H1 (cell line): ENCODE measurements around the gene MPND. TPM values are rescaled to one million over a fixed set of nuclear protein-coding genes. Genes with fewer than 3 reads are reported as not detected.

ENCODE experiments used
- CTCF ChIA-PET: fragments of 300-600 bp; sonication (Branson Sonifier 250); formaldehyde crosslinking; loops from one replicate; lab custom pipeline; 2021; ENCODE audit not compliant: partially characterized antibody; lab: Charles Lee
- POLR2A ChIA-PET: fragments of 300-600 bp; sonication (Branson Sonifier 250); formaldehyde crosslinking; loops from one replicate; lab custom pipeline; 2021; ENCODE audit warnings: inconsistent platforms; ENCODE audit not compliant: partially characterized antibody; lab: Charles Lee
- DNase-seq, 2 experiments: peaks; one replicate each; pipeline versions ENCODE4 v3.0.0 to v3.0.0-alpha.2; 2010 to 2022; ENCODE audit warnings: low spot score in 2 of 2, low read depth in 1 of 2, mixed read lengths in 1 of 2
- FAIRE-seq: peaks from 2 replicates; lab custom pipeline; 2011; peaks lifted over from hg19 to GRCh38; lab: Jason Lieb, UNC
- H2AFZ ChIP-seq: 2 replicates; pipeline ENCODE4 v1.8.1; 2012; ENCODE audit warnings: low read length, inconsistent platforms
- H2AK5ac ChIP-seq: 2 replicates; pipeline ENCODE4 v1.6.1; 2013; ENCODE audit warnings: low read depth, low read length
- H2BK120ac ChIP-seq: replicated peaks from 2 replicates; pipeline ENCODE3; 2013; ENCODE audit warnings: low read depth, low read length, inconsistent platforms
- H2BK12ac ChIP-seq: 2 replicates; pipeline ENCODE4 v1.6.1; 2013; ENCODE audit warnings: low read depth, low read length
- H2BK15ac ChIP-seq: 2 replicates; pipeline ENCODE4 v1.6.1; 2013; ENCODE audit warnings: low read length
- H2BK20ac ChIP-seq: 2 replicates; pipeline ENCODE4 v1.6.1; 2013; ENCODE audit warnings: low read length
- H2BK5ac ChIP-seq: 2 replicates; pipeline ENCODE4 v1.6.1; 2013; ENCODE audit warnings: low read depth, low read length
- H3K14ac ChIP-seq: 2 replicates; pipeline ENCODE4 v1.6.1; 2013; ENCODE audit warnings: inconsistent platforms; ENCODE audit not compliant: insufficient read length
- H3K18ac ChIP-seq: 2 replicates; pipeline ENCODE4 v1.6.1; 2013; ENCODE audit warnings: low read length; ENCODE audit errors: extremely low read depth
- H3K23ac ChIP-seq: 2 replicates; pipeline ENCODE4 v1.6.1; 2013; ENCODE audit warnings: inconsistent platforms; ENCODE audit not compliant: insufficient read length
- H3K23me2 ChIP-seq: 2 replicates; pipeline ENCODE4 v1.6.1; 2013; ENCODE audit warnings: low read depth, low read length
- H3K27ac ChIP-seq: 2 replicates; pipeline ENCODE4 v1.6.1; 2011; ENCODE audit warnings: low read depth, low read length, inconsistent platforms
- H3K27me3 ChIP-seq, 4 experiments: replicated peaks in 1 of 4; 1 replicate in 1 of 4; 2 replicates in 3 of 4; pipeline versions ENCODE4 v1.6.1 to v1.8.1; 2011 to 2013; ENCODE audit warnings: low read length in 3 of 4, mild to moderate bottlenecking in 3 of 4, inconsistent platforms in 2 of 4, mixed read lengths in 2 of 4, moderate library complexity in 1 of 4; ENCODE audit not compliant: control insufficient read depth in 3 of 4, insufficient read depth in 3 of 4; ENCODE audit errors: extremely low read depth in 1 of 4
- H3K36me3 ChIP-seq, 4 experiments: 2 replicates each; pipeline versions ENCODE4 v1.6.1 to v1.8.1; 2011 to 2013; ENCODE audit warnings: mild to moderate bottlenecking in 4 of 4, low read length in 3 of 4, moderate library complexity in 2 of 4, control low read depth in 1 of 4, inconsistent platforms in 1 of 4; ENCODE audit not compliant: insufficient read depth in 4 of 4, control insufficient read depth in 2 of 4
- H3K4ac ChIP-seq: replicated peaks from 2 replicates; pipeline ENCODE3; 2013; ENCODE audit warnings: low read length, low read depth, mixed read lengths, inconsistent platforms; ENCODE audit not compliant: insufficient read length
- H3K4me1 ChIP-seq, 4 experiments: replicated peaks in 1 of 4; 1 replicate in 1 of 4; 2 replicates in 3 of 4; pipeline versions ENCODE4 v1.6.1 to v1.8.1; 2011 to 2013; ENCODE audit warnings: low read length in 3 of 4, inconsistent platforms in 2 of 4, mixed read lengths in 1 of 4; ENCODE audit not compliant: insufficient read depth in 4 of 4, control insufficient read depth in 3 of 4
- H3K4me2 ChIP-seq, 2 experiments: 2 replicates each; pipeline versions ENCODE4 v1.6.1 to v1.8.1; 2011 to 2013; ENCODE audit warnings: low read depth in 2 of 2, low read length in 2 of 2, control low read depth in 1 of 2, inconsistent platforms in 1 of 2, mild to moderate bottlenecking in 1 of 2; ENCODE audit not compliant: insufficient read depth in 1 of 2
- H3K4me3 ChIP-seq, 4 experiments: fragments of 200-600, 300-600 bp in 1 of 4; sonication (generic), shearing (Covaris generic), sonication (Bioruptor Twin) in 1 of 4; 2 replicates each; pipeline versions ENCODE4 v1.5.1 to v1.8.1; 2011 to 2016; ENCODE audit warnings: low read length in 4 of 4, low read depth in 3 of 4, control low read depth in 2 of 4, inconsistent platforms in 2 of 4, mild to moderate bottlenecking in 2 of 4, mixed read lengths in 1 of 4, moderate library complexity in 1 of 4; ENCODE audit not compliant: insufficient read depth in 2 of 4; ENCODE audit errors: extremely low read depth in 1 of 4
- H3K56ac ChIP-seq: replicated peaks from 2 replicates; pipeline ENCODE3; 2013; ENCODE audit warnings: low read depth, mild to moderate bottlenecking, mixed read lengths, low read length, inconsistent platforms; ENCODE audit not compliant: insufficient read length
- H3K79me1 ChIP-seq: 2 replicates; pipeline ENCODE4 v1.6.1; 2013; ENCODE audit warnings: low read depth, low read length, control low read depth
- H3K79me2 ChIP-seq, 2 experiments: 2 replicates each; pipeline versions ENCODE4 v1.6.1 to v1.8.1; 2012 to 2013; ENCODE audit warnings: low read length in 2 of 2, mild to moderate bottlenecking in 2 of 2, inconsistent platforms in 1 of 2; ENCODE audit not compliant: insufficient read depth in 2 of 2, control insufficient read depth in 1 of 2
- H3K9ac ChIP-seq, 4 experiments: replicated peaks in 1 of 4; 1 replicate in 1 of 4; 2 replicates in 3 of 4; pipeline versions ENCODE4 v1.6.1 to v1.8.1; 2011 to 2013; ENCODE audit warnings: low read depth in 3 of 4, low read length in 3 of 4, control low read depth in 2 of 4, mild to moderate bottlenecking in 2 of 4, moderate library complexity in 2 of 4, inconsistent platforms in 1 of 4; ENCODE audit errors: extremely low read depth in 1 of 4
- H3K9me3 ChIP-seq, 2 experiments: 2 replicates each; pipeline versions ENCODE4 v1.6.1 to v1.8.1; 2012 to 2013; ENCODE audit warnings: mild to moderate bottlenecking in 2 of 2, moderate library complexity in 2 of 2, control low read depth in 1 of 2, inconsistent platforms in 1 of 2, low read depth in 1 of 2, low read length in 1 of 2, mixed read lengths in 1 of 2; ENCODE audit not compliant: insufficient read depth in 2 of 2
- H4K20me1 ChIP-seq, 2 experiments: replicated peaks in 1 of 2; 2 replicates each; pipeline versions ENCODE3 to v1.8.1; 2011 to 2013; ENCODE audit warnings: inconsistent platforms in 2 of 2, low read length in 2 of 2, mild to moderate bottlenecking in 1 of 2; ENCODE audit not compliant: insufficient read depth in 2 of 2, control insufficient read depth in 1 of 2
- H4K5ac ChIP-seq: 2 replicates; pipeline ENCODE4 v1.6.1; 2013; ENCODE audit warnings: low read length, low read depth, mixed read lengths, inconsistent platforms; ENCODE audit not compliant: insufficient read length
- H4K8ac ChIP-seq: 2 replicates; pipeline ENCODE4 v1.8.0; 2013; ENCODE audit warnings: mild to moderate bottlenecking, moderate library complexity, low read length, inconsistent platforms; ENCODE audit not compliant: insufficient read depth; ENCODE audit errors: extremely low read depth
- H4K91ac ChIP-seq: replicated peaks from 2 replicates; pipeline ENCODE3; 2013; ENCODE audit warnings: low read length, mixed read lengths, inconsistent platforms; ENCODE audit not compliant: insufficient read length
- BACH1 ChIP-seq: IDR thresholded peaks from 2 replicates; pipeline ENCODE4 v1.6.1; 2012; ENCODE audit warnings: low read length, improper control_type of control experiment
- CHD1 ChIP-seq: IDR thresholded peaks from 2 replicates; pipeline ENCODE4 v1.6.1; 2012; ENCODE audit warnings: low read depth, low read length, improper control_type of control experiment
- NRF1 ChIP-seq: IDR thresholded peaks from 2 replicates; pipeline ENCODE4 v1.6.1; 2011; ENCODE audit warnings: mild to moderate bottlenecking, low read depth, low read length, improper control_type of control experiment
- POLR2A ChIP-seq, 2 experiments: IDR thresholded peaks; 1 replicate in 1 of 2; 2 replicates in 1 of 2; pipeline ENCODE4 v1.6.1; 2011; ENCODE audit warnings: low read depth in 2 of 2, low read length in 2 of 2, mild to moderate bottlenecking in 2 of 2; ENCODE audit errors: control extremely low read depth in 1 of 2
- POLR2AphosphoS5 ChIP-seq: IDR thresholded peaks from 2 replicates; pipeline ENCODE4 v1.6.1; 2011; ENCODE audit warnings: low read depth, low read length
- RXRA ChIP-seq: IDR thresholded peaks from 2 replicates; pipeline ENCODE4 v1.6.1; 2011; ENCODE audit warnings: low read depth, mild to moderate bottlenecking, low read length, moderate library complexity; ENCODE audit not compliant: insufficient read depth
- SAP30 ChIP-seq: fragments of 300-600 bp; sonication (generic); IDR thresholded peaks from 2 replicates; pipeline ENCODE4 v1.7.1; 2012; ENCODE audit warnings: low read length, moderate library complexity, mild to moderate bottlenecking, inconsistent platforms; ENCODE audit not compliant: insufficient read depth, insufficient replicate concordance
- TAF1 ChIP-seq: IDR thresholded peaks from 2 replicates; pipeline ENCODE4 v1.6.1; 2011; ENCODE audit warnings: mild to moderate bottlenecking, low read depth, low read length
- TAF7 ChIP-seq: optimal IDR thresholded peaks from 2 replicates; pipeline ENCODE3; 2011; ENCODE audit warnings: low read depth, mild to moderate bottlenecking, inconsistent platforms, low read length, moderate library complexity, borderline replicate concordance
- TCF12 ChIP-seq: IDR thresholded peaks from 2 replicates; pipeline ENCODE4 v1.6.1; 2011; ENCODE audit warnings: low read depth, mild to moderate bottlenecking, low read length
- YY1 ChIP-seq: IDR thresholded peaks from 2 replicates; pipeline ENCODE4 v1.6.1; 2011; ENCODE audit warnings: low read depth, mild to moderate bottlenecking, low read length
- WGBS, 2 experiments: shearing (Covaris generic) in 1 of 2; methylation state at CpG; one replicate each; pipeline versions ENCODE4 v1.1.6 to v1.1.7; 2013 to 2015; ENCODE audit warnings: low lambda C conversion rate in 2 of 2, mixed read lengths in 2 of 2, inconsistent platforms in 1 of 2, low coverage in 1 of 2, missing lambda C conversion rate in 1 of 2; ENCODE audit not compliant: insufficient replicate concordance in 2 of 2, insufficient coverage in 1 of 2, insufficient read length in 1 of 2; ENCODE audit errors: extremely low coverage in 1 of 2, missing lambda C conversion rate in 1 of 2; 5-methylcytosine and 5-hydroxymethylcytosine counted together
- polyA plus RNA-seq, 7 experiments: library from polyadenylated mRNA; depleted of rRNA in 3 of 7; stranded (reverse) in 5 of 7; unstranded in 2 of 7; fragments of >200 nt in 5 of 7; fragments of 200-250 nt in 2 of 7; gene quantifications; 1 replicate in 5 of 7; 2 replicates in 1 of 7; 4 replicates in 1 of 7; pipeline versions ENCODE4 v1.2.1 to v1.2.3, GENCODE V29; 2011 to 2013; ENCODE audit warnings: missing spikeins in 2 of 7, mixed read lengths in 2 of 7
- total RNA-seq: library from RNA; stranded (reverse); fragmentation: NEBNext Ultra II Directional; extraction: Animal tissue kit (Norgen Biotek cat#: 25700); gene quantifications from 2 replicates; pipeline ENCODE4 v1.2.1, GENCODE V29; 2021
- TF ChIP-seq, protein P1 (sequence below), 3 experiments: IDR thresholded peaks; 1 replicate in 2 of 3; 2 replicates in 1 of 3; pipeline versions ENCODE4 v1.5.1 to v1.6.1; 2011; ENCODE audit warnings: low read length in 3 of 3, mild to moderate bottlenecking in 3 of 3, inconsistent platforms in 2 of 3, low read depth in 1 of 3, moderate library complexity in 1 of 3; ENCODE audit not compliant: insufficient read depth in 1 of 3; ENCODE audit errors: control extremely low read depth in 1 of 3

The MPND gene
- total and polyA plus RNA-seq, 2 of the 8 experiments (the other 6 are each of a cell fraction or from before 2014, with no cell fraction given): 22.9 to 27.7 TPM

DNA sequence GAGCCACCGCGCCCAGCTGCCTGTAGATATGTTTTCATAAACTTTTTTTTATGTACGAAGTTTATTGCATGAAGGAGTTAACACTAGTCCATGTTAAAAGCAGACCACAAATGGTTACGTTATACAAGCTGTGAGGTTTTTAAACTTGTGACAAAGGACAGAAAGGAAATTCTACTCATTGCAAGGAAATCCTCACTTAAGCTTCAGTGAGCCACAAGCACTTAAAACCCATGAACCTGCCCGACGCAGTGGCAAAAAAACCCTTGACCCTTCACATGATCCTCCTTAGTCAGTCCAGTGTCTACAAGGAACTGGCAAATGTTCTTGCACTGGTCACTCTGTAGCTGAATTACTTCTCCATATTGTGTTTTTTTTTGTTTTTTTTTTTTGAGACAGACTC, 4.2 kb downstream of the MPND start:
- Histone ChIP-seq H2BK5ac (no peak overlapping the region), H3K27me3 (no peaks in the 10 kb centered on the region), H3K9me3 (no peaks in the 10 kb centered on the region), H4K5ac (no peak overlapping the region), H3K36me3 (peaks cover 0 to 16% (median 5%) of the 10 kb centered on the region in 4 experiments; a peak in 5 of 8 replicates), H2AFZ (no peak overlapping the region), H2BK120ac (no peak overlapping the region), H3K18ac (no peak overlapping the region), H3K23me2 (peaks cover 5% of the 10 kb centered on the region; the same call in 1 of the 2 replicates), H4K20me1 (peaks cover 0 to 10% of the 10 kb centered on the region in 2 experiments), H3K4me2 (no peak overlapping the region), H2AK5ac (no peak overlapping the region), H3K4me1 (peaks cover 0 to 8% (median 4%) of the 10 kb centered on the region in 4 experiments; a peak in 5 of 7 replicates), H2BK20ac (no peak overlapping the region), H3K9ac (no peak overlapping the region), H3K14ac (no peak overlapping the region), H2BK12ac (no peak overlapping the region), H3K79me1 (no peaks in the 10 kb centered on the region), H3K4me3 (no peak overlapping the region), H3K23ac (no peak overlapping the region), H2BK15ac (no peak overlapping the region), H3K79me2 (peaks cover 0 to 5% of the 10 kb centered on the region in 2 experiments; a peak in 1 of 4 replicates), H3K27ac (no peak overlapping the region), H3K56ac (no peak overlapping the region), H4K91ac (no peak overlapping the region), H3K4ac (no peak overlapping the region), H4K8ac (no peak overlapping the region)
- DNase-seq (no peak), FAIRE-seq (no peak)
- CTCF ChIA-PET: interaction anchor here (0.8 to 20.4 kb wide), 4 partner anchors 10 to 76 kb away, joined by 3 to 311 read pairs (median 3); partner anchors contain the start of gene SHD
- POLR2A ChIA-PET: interaction anchor here (0.7 to 0.8 kb wide), 3 partner anchors 41 to 174 kb away, joined by 3 to 4 read pairs (median 3); no protein-coding TSS in a partner anchor
- 86% methylated on average over 6 of the region's 6 CpGs; no CpG with 5 or more reads in 1 of the 2 experiments for WGBS, 2 experiments
- TF ChIP-seq TAF7 (no peak), TAF1 (no peak), POLR2AphosphoS5 (no peak), SAP30 (no peak), YY1 (no peak), NRF1 (no peak), RXRA (no peak), TCF12 (no peak), BACH1 (no peak), CHD1 (no peak), POLR2A (IDR thresholded peaks at IDR 0.05; ENCODE audit: control extremely low read depth in 1 of 2, low read depth in 2 of 2, low read length in 2 of 2) (no peak)
- TF ChIP-seq, protein P1, sequence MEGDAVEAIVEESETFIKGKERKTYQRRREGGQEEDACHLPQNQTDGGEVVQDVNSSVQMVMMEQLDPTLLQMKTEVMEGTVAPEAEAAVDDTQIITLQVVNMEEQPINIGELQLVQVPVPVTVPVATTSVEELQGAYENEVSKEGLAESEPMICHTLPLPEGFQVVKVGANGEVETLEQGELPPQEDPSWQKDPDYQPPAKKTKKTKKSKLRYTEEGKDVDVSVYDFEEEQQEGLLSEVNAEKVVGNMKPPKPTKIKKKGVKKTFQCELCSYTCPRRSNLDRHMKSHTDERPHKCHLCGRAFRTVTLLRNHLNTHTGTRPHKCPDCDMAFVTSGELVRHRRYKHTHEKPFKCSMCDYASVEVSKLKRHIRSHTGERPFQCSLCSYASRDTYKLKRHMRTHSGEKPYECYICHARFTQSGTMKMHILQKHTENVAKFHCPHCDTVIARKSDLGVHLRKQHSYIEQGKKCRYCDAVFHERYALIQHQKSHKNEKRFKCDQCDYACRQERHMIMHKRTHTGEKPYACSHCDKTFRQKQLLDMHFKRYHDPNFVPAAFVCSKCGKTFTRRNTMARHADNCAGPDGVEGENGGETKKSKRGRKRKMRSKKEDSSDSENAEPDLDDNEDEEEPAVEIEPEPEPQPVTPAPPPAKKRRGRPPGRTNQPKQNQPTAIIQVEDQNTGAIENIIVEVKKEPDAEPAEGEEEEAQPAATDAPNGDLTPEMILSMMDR (IDR thresholded peaks at IDR 0.05; ENCODE audit: control extremely low read depth in 1 of 3, insufficient read depth in 1 of 3, low read depth in 1 of 3, low read length in 3 of 3): no peak
